NCI-H82 treated with DMSO at 0.1 percent for 48 hours (cell line): ENCODE data around the gene PCA3.

Source experiments
- DNase-seq: peaks from one replicate; lab custom pipeline; 2025; ENCODE audit not compliant: unreplicated experiment; lab: John Stamatoyannopoulos, UW

PCA3 gene

GRCh38 chr9:76756941-76757673, 7.1 kb upstream of the PCA3 start:
- no peak for DNase-seq

DNA sequence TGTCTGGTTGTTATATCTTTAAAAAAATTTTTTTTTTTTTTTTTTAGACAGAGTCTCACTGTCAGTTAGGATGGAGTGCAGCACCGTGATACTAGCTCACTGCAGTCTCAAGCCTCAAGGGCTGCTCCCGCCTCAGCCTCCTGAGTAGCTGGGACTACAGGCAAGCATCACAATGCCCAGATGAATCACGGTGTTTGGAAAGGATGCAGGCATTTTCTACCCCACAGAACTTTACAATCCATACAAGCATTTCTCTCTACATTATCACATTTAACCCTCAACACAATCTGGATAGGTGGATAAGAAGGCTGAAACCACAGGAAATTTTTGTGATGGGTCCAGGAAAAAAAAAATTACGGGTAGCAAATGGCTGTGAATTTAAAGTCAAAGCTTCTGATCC, 5.8 kb upstream of the PCA3 start:
- no peak for DNase-seq

GRCh38 chr9:76759732-76760131, 4.5 kb upstream of the PCA3 start:
- no peak for DNase-seq

DNA sequence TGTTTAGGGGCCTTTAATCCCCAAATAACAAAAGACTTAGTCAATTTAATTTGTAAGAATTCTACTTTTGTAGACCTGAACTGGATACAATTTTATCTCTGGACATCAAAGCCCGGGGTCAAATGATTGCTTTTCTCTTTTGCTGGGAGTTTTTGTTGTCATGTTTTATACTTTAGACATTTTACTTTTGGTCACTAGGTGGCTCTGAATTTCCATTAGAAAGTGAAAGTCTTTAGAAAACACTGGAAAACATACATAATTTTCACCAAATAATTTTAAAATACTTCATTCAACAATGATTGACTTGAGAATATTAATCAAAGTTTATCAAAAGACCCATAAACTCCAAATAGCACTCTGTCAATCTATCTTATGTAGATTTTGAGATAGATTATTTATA, 2.8 kb upstream of the PCA3 start:
- DNase-seq = no peak

- DNase-seq = no peak
Measured at GRCh38 chr9:76766126-76766525, 1.9 kb downstream of the PCA3 start.

DNA sequence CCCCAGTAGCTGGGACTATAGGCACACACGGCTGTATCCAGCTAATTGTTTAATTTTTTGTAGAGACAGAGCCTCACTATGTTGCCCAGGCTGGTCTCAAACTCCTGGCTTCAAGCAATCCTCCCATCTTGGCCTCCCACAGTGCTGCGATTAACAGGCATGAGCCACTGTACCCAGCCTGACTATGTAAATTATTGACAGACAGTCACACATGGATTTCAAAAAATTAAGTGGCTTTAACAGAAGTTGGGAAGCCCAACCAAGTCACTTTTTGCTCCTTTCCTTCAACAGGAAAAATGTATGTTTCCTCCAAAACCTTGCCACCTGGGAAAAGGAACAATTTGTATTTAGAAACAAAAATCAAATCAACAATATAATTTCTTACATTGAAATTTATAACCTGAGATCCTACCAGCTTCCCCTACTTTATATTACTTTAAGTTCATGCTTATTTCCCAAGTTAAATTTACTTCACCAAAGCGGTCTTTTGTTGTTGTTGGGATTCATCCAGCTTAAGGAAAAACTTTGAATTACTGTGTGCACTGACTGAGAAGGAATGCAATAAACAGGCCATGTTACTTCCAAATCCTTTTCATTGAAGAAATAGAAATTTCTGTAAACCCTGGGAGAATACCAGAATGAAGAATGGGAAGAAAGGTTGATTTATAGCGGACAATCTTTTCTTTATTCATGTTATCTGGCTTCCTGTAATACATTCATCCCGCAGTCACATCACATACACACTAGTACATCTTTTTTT, 8.6 kb downstream of the PCA3 start:
- no peak for DNase-seq

- DNase-seq = no peak
Measured at GRCh38 chr9:76784881-76785280, 20.6 kb downstream of the PCA3 start.

- no peak for DNase-seq
Measured at GRCh38 chr9:76785501-76785900, 21.3 kb downstream of the PCA3 start.

GRCh38 chr9:76787677-76788076, 23.4 kb downstream of the PCA3 start:
- no peak for DNase-seq

GRCh38 chr9:76789840-76790239, 25.6 kb downstream of the PCA3 start:
- DNase-seq = no peak

DNA sequence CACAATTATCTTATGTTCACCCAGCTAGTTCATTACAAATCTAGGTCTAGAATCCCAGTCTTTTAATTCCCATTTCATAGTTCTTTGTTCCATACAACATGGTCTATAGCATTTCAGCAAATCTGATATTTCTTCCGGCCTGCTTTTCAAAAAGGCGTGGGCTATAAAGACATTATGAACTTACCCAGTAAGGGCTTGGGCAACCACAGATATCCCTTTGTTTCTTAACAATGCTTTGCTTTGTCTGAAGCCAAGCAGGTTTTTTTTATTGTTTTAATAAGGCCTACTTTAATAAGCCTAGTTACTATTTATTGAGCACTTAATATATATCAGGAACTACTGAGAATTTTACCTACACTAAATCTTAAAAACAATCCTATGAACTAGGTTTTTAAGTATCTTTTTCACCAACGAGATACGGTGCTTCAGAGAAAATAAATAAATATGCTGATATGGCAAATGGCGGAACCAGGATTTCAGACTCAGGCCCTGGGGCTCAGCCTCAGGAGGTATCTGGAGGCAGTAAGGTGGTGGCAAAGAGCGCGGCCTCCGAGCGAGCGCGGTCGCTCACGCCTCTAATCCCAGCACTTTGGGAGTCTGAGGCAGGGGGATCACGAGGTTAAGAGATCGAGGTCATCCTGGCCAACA, 29.7 kb downstream of the PCA3 start:
- DNase-seq = no peak

- DNase-seq = no peak
Measured at GRCh38 chr9:76796296-76796695, 32.1 kb downstream of the PCA3 start.

DNA sequence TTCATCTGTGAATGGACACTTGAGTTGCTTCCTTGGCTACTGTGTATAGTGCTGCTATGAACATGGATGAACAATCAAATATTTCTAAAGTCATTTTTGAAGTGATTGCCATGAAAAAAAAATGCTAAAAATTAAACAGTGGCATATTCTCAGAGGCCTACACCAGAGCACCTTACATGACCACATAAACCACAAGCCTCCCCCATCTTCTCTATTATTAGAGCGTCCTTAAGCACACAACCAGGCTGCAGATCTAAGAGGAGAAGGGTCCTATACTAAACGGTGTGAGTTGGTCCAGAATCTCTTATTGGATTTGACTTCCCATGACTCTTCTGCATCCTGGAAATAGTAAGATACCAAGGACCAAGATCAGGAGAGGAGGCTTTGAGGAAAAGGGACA, 34.3 kb downstream of the PCA3 start:
- no peak for DNase-seq

- no peak for DNase-seq
Measured at GRCh38 chr9:76799473-76799872, 35.2 kb downstream of the PCA3 start.

DNA sequence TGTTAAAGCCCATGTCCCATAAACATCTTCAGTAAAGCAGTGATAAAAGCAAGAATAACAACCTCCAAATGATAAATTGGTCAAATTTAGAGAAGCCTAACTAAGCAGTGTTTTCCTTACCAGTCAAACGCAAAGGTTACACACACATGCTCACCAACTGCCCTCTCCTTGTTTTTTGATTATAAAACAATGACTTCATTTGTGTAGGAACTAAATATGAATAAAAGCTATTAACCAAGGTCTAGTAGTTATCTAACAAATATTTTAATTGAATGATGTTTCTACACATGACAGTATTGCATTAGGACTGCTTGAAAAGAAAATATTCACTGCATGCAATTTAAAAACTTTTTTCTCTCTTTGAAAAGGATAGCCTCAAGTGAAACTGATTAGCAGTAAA, 36.7 kb downstream of the PCA3 start:
- no peak for DNase-seq

DNA sequence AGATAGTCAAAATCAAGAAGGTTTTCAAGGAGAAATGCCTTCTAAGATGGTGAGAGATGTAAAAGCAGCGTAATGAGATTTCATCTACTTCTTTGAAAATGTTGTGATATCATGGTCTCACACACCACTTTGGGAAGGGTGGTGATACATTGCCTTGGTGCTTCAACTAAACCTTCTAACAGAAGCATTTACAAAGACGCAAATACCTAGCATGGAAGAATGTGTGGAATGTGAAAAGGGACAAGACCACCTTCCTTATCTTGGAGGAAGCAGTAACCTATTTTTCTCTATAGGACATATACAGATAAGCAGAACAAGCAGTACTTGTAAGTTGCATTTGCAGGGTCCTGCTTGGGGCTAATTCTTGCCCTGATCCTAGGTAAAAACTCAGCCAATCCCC, 38.8 kb downstream of the PCA3 start:
- no peak for DNase-seq

GRCh38 chr9:76803762-76804161, 39.5 kb downstream of the PCA3 start:
- no peak for DNase-seq

DNA sequence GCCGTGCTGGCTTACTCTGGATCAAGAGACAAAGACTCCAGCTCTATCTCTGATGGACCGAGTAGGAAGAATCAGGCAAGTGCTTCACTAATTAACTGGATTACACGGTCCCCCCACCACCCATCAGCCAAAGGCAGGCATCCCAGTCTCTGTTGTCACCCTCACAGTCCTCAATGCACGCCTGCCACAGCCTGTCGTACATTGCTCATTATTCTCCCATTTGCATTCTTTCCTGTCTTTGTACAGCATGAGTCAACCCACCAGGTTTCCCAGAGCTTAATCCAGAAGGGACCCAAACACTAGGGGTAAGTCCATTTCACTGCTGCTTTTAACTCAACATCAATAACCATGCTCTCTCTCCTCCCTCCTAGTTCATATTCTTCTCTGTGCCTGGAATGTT, 44.4 kb downstream of the PCA3 start:
- DNase-seq = no peak

- DNase-seq = peak; percentile 17
Measured at GRCh38 chr9:76810377-76810957, 46.2 kb downstream of the PCA3 start.

GRCh38 chr9:76812591-76812990, 48.4 kb downstream of the PCA3 start:
- no peak for DNase-seq

GRCh38 chr9:76817489-76817888, 53.3 kb downstream of the PCA3 start:
- DNase-seq = no peak

GRCh38 chr9:76818271-76818670, 54.0 kb downstream of the PCA3 start:
- no peak for DNase-seq
